HG03460 (cell line): ENCODE measurements around the gene ZMAT2.
"Not testable (repeated sequence)": the region's sequence is repeated elsewhere in the genome, so short reads cannot be mapped to it uniquely, and the experiment has no call there.

Experiments used
- ATAC-seq: cut with Tn5 transposase; IDR thresholded peaks from one replicate; pipeline ENCODE4 v1.9.1; 2021; ENCODE audit not compliant: unreplicated experiment

Gene ZMAT2

GRCh38 chr5:140708787-140709186 lies 8.5 kb downstream of the ZMAT2 start:
- not testable (repeated sequence) for ATAC-seq

DNA sequence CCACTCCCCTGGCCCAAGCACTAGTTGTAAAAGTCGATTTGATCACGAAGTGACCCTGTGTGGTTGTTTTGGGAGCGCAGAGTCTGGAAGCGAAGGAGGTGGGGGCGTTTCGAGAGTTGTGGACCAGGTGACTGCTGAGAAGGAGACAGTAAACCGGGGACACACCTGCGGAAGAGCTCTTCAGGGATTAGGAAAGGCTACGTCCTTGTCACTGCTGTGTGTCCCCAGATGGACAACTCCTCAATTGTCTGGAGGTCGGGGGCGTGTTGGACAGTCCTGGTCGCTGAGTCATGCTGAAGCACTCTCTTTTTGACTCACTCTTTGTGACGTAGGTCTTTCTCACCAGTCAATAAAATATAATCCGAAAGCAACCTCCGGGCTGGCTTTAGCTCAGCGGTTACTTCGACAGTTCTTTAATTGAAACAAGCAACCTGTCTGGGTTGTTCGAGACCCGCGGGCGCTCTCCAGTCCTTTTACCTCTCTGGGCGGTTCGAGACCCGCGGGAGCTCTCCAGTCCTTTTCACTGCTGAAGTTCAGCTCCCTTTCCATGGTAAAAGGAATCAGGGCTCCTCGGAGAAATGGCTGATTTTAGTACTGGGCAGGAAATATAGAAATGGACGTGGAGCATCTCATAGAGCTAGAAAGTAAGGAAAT lies 10.8 kb downstream of the ZMAT2 start:
- ATAC-seq, result peak; percentile 90

- no peak for ATAC-seq
Measured at GRCh38 chr5:140711794-140712193, 11.5 kb downstream of the ZMAT2 start.

- no peak for ATAC-seq
Measured at GRCh38 chr5:140713562-140714094, 13.4 kb downstream of the ZMAT2 start.

- not testable (repeated sequence) for ATAC-seq
Measured at GRCh38 chr5:140716238-140716637, 16.0 kb downstream of the ZMAT2 start.

GRCh38 chr5:140718266-140718592 lies 18.0 kb downstream of the ZMAT2 start:
- ATAC-seq, result no peak

- ATAC-seq, result not testable (repeated sequence)
Measured at GRCh38 chr5:140720738-140721137, 20.5 kb downstream of the ZMAT2 start.

- not testable (repeated sequence) for ATAC-seq
Measured at GRCh38 chr5:140721395-140721794, 21.1 kb downstream of the ZMAT2 start.

DNA sequence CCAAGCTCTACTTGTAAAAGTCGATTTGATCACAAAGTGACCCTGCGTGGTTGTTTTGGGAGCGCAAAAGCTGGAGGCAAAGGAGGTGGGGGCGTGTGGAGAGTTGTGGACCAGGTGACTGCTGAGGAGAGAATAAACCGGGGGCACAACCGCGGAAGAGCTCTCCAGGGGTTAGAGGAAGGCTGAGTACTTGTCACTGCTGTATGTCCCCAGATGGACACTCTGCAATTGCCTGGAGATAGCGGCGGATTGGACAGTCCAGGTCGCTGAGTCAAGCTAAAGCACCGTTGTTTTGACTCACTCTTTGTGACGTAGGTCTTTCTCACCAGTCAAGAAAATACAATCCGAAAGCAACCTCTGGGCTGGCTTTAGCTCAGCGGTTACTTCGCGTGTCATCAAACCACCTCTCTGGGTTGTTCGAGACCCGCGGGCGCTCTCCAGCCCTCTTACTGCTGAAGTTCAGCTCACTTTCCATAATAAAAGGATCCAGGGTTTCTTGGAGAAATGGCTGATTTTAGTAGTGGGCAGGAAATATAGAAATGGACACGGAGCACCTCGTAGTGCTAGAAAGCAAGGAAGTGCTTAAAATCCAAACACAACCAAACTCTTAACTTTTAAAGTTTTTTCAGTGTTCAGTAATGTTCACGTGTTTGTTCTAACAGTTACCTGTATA lies 25.7 kb downstream of the ZMAT2 start:
- peak; percentile 87 for ATAC-seq

DNA sequence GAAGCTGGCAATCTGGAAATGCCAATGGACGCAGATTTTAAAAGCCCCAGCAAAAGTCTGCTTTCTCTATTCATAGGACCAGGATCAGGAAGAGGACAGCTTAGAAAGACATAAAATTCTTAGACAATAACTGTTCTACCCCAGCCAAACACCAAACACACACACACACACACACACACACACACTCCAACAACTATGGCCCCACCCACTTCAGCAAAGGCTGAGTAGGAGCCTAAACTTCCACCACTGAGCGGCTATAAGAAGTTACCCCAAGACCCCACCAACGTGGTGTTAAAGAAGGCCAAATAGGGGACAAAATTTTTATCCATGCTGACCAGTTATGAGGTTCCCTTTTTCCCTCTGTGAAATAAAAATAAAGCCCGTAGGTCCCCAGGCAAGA lies 32.9 kb downstream of the ZMAT2 start:
- ATAC-seq, result no peak

- no peak for ATAC-seq
Measured at GRCh38 chr5:140734354-140734753, 34.1 kb downstream of the ZMAT2 start.

GRCh38 chr5:140737486-140737885 lies 37.2 kb downstream of the ZMAT2 start:
- ATAC-seq, result no peak

DNA sequence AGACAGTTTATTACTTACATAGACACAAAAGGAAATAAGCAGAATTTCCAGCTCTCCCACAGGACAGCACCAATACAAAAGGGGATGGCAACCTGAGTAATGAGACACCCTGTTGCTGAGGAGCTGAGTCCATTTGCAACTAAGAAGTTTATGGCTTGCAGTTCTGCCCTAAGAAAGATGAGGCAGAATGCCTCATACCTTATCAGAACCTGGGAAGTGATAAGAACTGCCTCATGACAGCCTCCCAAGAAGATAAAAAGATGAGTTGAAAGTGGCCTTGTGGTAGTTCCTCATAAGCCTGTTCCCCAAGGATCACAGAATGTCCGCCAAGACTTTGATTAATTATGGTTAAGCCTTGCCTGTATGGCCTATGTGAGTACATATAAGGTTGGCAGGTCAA lies 41.7 kb downstream of the ZMAT2 start:
- no peak for ATAC-seq

GRCh38 chr5:140753561-140753960 lies 53.3 kb downstream of the ZMAT2 start:
- no peak for ATAC-seq
